Effector memory CD8-positive, alpha-beta T cell (primary cell): ENCODE measurements around the gene STK17B.

Experiments used
- ATAC-seq: fragments of 150-1000 bp; cut with Tn5 transposase; replicated peaks from 2 replicates; pipeline ENCODE4 v1.10.0; 2021; ENCODE audit warnings: mild to moderate bottlenecking, moderate library complexity
- DNase-seq, 3 experiments: peaks; one replicate each; pipeline ENCODE4 v3.0.0; 2021
- H3K27ac Mint-ChIP-seq, 2 donors: one replicate each; pipeline ENCODE4 v1.8.0; 2022; ENCODE audit warnings: mild to moderate bottlenecking in 2 of 2, mixed read lengths in 2 of 2, moderate library complexity in 2 of 2
- H3K27me3 Mint-ChIP-seq, 2 donors: one replicate each; pipeline ENCODE4 v1.8.0; 2022; ENCODE audit warnings: mixed read lengths in 2 of 2
- H3K36me3 Mint-ChIP-seq: one replicate; pipeline ENCODE4 v1.8.0; 2022; ENCODE audit warnings: mild to moderate bottlenecking, moderate library complexity, mixed read lengths; ENCODE audit not compliant: insufficient read depth
- H3K4me1 Mint-ChIP-seq, 2 donors: one replicate each; pipeline ENCODE4 v1.8.0; 2022; ENCODE audit warnings: low read depth in 2 of 2, mixed read lengths in 2 of 2
- H3K4me3 Mint-ChIP-seq, 2 donors: one replicate each; pipeline ENCODE4 v1.8.0; 2022; ENCODE audit warnings: mild to moderate bottlenecking in 2 of 2, mixed read lengths in 2 of 2, moderate library complexity in 2 of 2
- H3K9me3 Mint-ChIP-seq, 2 donors: one replicate each; pipeline ENCODE4 v1.8.0; 2022; ENCODE audit warnings: mixed read lengths in 2 of 2
- total RNA-seq, 9 experiments: gene quantifications; one replicate each; lab custom pipeline; 2026; lab: John Stamatoyannopoulos, UW

STK17B gene
- 327 to 1,161 (median 710) reads per million in 9 experiments for total RNA-seq

DNA sequence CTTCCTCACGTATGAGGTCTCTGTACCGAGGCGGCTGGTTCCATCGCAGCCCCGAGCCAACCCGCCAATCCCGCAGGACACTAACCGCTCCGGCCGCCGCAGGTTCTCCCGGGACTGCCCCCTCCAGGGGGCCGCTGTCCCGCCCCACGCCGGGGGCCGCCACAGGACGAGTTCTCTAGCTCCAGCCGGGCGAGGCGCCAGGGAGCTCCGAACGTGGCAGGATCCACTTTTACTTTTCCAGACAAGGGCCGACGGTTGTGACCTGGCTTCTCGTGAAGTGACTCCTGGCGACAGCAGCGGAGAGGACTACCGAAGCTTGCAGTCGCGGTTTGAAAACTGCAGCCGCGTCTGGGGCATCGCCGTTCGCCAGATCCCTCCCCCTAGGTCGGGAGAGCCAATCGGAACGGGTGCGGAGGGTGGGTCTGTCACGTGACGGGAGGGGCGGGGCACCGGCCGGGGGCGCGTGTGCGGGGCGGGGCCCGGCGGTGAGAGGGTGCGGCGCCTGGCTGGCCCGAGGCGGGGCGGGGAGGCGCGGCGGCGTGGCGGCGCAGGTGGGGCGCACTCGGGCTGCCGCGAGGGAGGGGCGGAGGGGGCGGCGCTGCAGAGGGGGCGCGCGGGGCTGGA lies at the start of gene STK17B:
STK17B (minus strand) TSS at position 331 of the 624 bp plus-strand sequence. CDS start 8,195 bp downstream, outside the sequence.
- Mint-ChIP-seq H3K27me3 (no peaks in the 10 kb centered on the region), H3K4me3 (peak within 1 kb of the TSS; percentile 97 to 100), H3K4me1 (peaks cover 32 to 45% of the 10 kb centered on the region in 2 donors), H3K9me3 (no peaks in the 10 kb centered on the region), H3K27ac (peak within 1 kb of the TSS; percentile 98 to 100), H3K36me3 (peaks cover 59% of the 10 kb centered on the region)
- ATAC-seq (peak; percentile 55), DNase-seq (peak; percentile 90 to 93 (median 91))

DNA sequence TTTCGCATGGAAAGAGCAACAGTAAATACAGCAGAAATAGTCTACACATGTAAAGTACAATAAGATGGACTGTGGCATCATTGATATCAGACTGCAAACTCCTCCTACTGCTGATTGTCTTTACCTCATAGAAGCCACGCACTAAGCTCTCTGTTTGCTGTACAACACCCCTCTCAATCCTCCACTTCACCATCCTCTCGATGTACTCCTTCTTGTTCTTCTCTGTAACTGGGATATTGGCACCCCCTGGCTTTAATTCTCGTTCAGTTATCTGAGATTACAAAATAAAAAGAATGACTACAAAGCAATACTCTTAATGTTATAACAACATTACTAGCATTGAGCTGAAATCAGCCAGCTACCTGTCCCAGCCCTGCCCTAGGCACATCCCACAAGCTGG lies 49.3 kb upstream of the STK17B start:
- no peaks in the 10 kb centered on the region for H3K36me3 Mint-ChIP-seq
- peak overlapping the region in 1 of 2 donors; percentile 30 for H3K4me3 Mint-ChIP-seq
- ATAC-seq (peak; percentile 66), DNase-seq (no peak)
- peaks cover 18 to 30% of the 10 kb centered on the region in 2 donors for H3K4me1 Mint-ChIP-seq
- no peaks in the 10 kb centered on the region for H3K9me3 Mint-ChIP-seq
- no peaks in the 10 kb centered on the region for H3K27me3 Mint-ChIP-seq
- peak overlapping the region in 1 of 2 donors; percentile 64 for H3K27ac Mint-ChIP-seq

DNA sequence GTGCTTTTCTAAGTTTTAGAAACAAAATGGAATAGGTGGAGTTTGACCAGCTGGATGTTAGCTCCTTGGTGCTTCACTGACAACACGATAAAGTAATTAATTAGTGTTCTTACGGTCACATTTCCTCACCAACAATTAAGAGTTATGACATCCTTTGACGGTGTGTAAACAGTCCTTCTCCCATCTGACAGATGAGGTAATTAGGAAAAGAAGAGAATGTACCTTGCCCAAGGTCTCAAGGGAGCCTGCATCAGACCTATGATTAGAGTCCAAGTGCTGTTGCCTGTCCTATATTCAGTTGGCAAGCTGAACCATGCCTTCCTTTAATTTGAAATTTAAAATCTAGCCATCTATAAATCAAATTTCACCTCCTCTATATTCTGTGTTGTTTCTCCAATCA lies 48.3 kb upstream of the STK17B start:
- ATAC-seq (no peak), DNase-seq (no peak)
- no peak overlapping the region for H3K4me3 Mint-ChIP-seq
- H3K27me3 Mint-ChIP-seq = no peaks in the 10 kb centered on the region
- peaks cover 15 to 24% of the 10 kb centered on the region in 2 donors for H3K4me1 Mint-ChIP-seq
- no peaks in the 10 kb centered on the region for H3K9me3 Mint-ChIP-seq
- peak overlapping the region in 1 of 2 donors; percentile 16 for H3K27ac Mint-ChIP-seq
- no peaks in the 10 kb centered on the region for H3K36me3 Mint-ChIP-seq

DNA sequence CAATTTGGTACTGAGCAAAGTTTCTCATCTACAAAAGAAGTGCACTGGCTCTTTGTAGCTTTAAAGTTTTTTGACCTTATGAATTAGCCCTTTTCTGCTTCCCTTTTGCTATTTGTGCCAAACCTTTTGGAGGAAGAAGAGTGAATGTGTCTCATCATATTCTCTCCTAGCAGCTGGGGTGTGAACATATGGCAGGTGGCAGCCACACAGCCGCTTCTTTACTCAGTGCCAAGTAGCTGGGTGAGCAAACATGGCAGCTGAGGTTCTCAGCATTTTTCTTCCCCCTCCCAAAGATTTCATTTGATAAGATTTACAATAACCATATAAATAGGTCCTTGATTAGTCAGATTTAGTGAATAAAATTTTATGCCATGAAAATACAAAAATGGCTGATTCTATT lies 46.7 kb upstream of the STK17B start:
- Mint-ChIP-seq H3K27me3 (no peaks in the 10 kb centered on the region), H3K9me3 (no peaks in the 10 kb centered on the region), H3K4me1 (peaks cover 5 to 17% of the 10 kb centered on the region in 2 donors), H3K27ac (no peak overlapping the region), H3K4me3 (no peak overlapping the region), H3K36me3 (no peaks in the 10 kb centered on the region)
- no peak for DNase-seq
- ATAC-seq = no peak

DNA sequence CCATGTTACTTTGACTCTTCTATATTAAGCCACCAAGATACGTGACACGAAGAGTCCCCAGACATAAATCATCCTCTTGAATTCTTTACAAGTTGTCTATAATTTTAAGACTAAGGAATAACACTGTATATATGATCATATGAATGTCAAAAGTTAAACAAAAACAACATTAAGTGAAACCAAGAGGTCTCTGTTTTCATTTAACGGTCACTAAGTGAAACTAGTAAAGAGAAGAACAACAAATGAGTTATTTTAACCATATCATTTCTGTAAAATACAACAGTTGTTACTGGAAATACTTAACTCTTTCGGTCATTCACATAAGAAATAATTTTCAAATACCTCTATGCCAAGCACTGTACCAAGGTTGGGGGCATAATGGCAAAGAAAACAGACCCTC lies 45.7 kb upstream of the STK17B start:
- Mint-ChIP-seq H3K36me3 (peaks cover 8% of the 10 kb centered on the region), H3K9me3 (no peaks in the 10 kb centered on the region), H3K27ac (no peak overlapping the region), H3K4me3 (no peak overlapping the region), H3K27me3 (no peaks in the 10 kb centered on the region), H3K4me1 (peaks cover 10 to 25% of the 10 kb centered on the region in 2 donors)
- DNase-seq (no peak), ATAC-seq (no peak)

DNA sequence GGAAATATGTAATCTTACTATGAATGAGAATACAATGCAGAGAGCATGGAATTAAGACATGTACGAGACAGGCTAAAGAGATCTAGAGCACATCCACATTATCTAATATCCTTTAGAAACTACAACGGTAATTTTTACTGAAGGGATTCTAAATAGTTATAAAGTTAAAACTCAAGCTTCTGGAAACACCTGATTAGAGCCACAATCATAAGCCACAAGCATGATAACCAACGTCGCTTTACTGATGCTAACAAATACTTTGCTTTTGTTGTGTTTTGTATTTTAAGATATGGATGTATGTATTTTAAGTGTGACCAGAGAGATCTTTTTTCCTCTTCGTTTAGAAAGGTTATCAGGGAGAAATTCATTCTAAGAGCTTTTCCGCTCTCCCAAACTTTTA lies 44.0 kb upstream of the STK17B start:
- DNase-seq (no peak), ATAC-seq (no peak)
- H3K9me3 Mint-ChIP-seq = no peaks in the 10 kb centered on the region
- H3K4me3 Mint-ChIP-seq = no peak overlapping the region
- peaks cover 17 to 32% of the 10 kb centered on the region in 2 donors for H3K4me1 Mint-ChIP-seq
- H3K27me3 Mint-ChIP-seq = no peaks in the 10 kb centered on the region
- H3K27ac Mint-ChIP-seq = peak overlapping the region in 1 of 2 donors; percentile 57
- peaks cover 20% of the 10 kb centered on the region for H3K36me3 Mint-ChIP-seq

DNA sequence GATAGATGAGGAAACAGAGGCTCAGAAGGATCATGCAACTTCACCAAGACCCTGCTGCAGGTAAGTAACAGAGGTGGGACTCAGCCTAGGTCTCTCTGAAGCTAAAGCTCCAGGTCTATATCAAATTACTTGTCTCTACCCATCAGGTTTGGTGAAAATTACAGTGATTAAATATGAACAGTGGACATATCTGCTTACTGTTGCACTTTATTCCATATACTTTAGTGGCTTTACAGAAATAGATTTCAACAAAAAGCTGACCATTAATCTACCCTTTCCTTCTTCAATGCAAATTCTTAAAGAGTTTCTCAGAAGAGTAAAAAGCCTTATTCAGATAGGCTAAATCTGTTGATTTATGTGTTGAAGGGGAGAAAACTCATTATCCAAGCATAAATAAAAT lies 42.8 kb upstream of the STK17B start:
- DNase-seq = no peak
- no peak overlapping the region for H3K27ac Mint-ChIP-seq
- H3K27me3 Mint-ChIP-seq = no peaks in the 10 kb centered on the region
- H3K4me3 Mint-ChIP-seq = no peak overlapping the region
- H3K36me3 Mint-ChIP-seq = peaks cover 23% of the 10 kb centered on the region
- H3K4me1 Mint-ChIP-seq = peaks cover 23 to 38% of the 10 kb centered on the region in 2 donors
- no peaks in the 10 kb centered on the region for H3K9me3 Mint-ChIP-seq
- no peak for ATAC-seq

DNA sequence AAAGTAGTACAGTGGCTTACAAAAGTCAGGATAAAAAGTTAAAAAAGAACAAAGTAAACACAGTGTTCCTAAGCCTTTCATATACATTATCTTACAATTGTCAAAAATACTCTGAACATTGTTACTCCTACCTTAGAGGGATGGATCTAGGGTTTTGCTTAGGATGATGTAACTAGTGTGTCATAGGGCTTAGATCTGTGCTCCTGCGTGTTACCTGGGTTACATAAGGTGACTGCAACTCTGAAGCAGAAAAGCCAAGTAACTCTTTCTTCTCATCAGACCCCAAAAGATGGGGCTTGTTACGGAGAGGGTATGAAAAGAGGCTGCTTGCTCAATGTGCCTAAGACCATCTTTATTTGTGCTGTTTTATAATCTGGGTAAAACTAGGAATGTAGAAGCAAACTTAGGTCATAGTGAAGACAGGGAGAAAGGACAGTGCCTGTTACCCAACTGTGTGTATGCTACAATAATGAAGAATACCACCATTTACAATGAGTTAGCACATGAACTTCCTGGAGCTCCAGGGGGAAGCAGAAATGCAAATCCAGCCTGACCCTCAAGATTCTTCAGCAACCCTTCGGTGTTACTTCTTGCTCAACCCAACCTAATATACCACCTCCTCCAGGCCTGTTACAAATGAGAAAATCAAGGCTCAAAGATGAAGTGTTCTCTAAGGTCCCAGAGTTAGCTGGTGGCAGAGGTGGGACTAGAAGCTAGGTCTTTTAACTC lies 42.0 kb upstream of the STK17B start:
- no peaks in the 10 kb centered on the region for H3K9me3 Mint-ChIP-seq
- no peaks in the 10 kb centered on the region for H3K27me3 Mint-ChIP-seq
- ATAC-seq (no peak), DNase-seq (no peak)
- H3K4me3 Mint-ChIP-seq = no peak overlapping the region
- H3K27ac Mint-ChIP-seq = peak overlapping the region; percentile 94 to 97
- peaks cover 24% of the 10 kb centered on the region for H3K36me3 Mint-ChIP-seq
- H3K4me1 Mint-ChIP-seq = peaks cover 27 to 44% of the 10 kb centered on the region in 2 donors

DNA sequence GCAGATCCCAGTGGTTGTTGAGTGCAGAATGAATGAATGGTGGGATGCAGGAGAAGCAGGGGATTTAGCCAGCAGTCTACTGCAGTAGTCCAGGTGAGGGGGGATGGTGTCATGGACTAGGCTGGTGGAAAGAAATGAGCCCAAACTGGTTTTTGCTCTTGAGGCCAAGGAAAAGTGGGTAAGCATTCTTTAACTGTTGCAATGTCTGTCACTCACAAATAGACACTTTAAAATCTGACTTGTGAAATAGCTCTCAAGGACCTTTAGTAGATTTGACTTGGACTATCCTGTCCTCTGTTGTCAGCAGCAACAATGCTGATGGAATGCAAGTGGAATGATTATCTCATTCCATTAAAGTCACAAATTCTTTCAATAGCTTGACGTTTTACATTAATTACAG lies 37.5 kb upstream of the STK17B start:
- DNase-seq (no peak), ATAC-seq (no peak)
- Mint-ChIP-seq H3K27ac (peak overlapping the region; percentile 78 to 97), H3K4me1 (peaks cover 38 to 42% of the 10 kb centered on the region in 2 donors), H3K27me3 (no peaks in the 10 kb centered on the region), H3K4me3 (peak overlapping the region in 1 of 2 donors; percentile 40), H3K9me3 (no peaks in the 10 kb centered on the region), H3K36me3 (peaks cover 24% of the 10 kb centered on the region)

DNA sequence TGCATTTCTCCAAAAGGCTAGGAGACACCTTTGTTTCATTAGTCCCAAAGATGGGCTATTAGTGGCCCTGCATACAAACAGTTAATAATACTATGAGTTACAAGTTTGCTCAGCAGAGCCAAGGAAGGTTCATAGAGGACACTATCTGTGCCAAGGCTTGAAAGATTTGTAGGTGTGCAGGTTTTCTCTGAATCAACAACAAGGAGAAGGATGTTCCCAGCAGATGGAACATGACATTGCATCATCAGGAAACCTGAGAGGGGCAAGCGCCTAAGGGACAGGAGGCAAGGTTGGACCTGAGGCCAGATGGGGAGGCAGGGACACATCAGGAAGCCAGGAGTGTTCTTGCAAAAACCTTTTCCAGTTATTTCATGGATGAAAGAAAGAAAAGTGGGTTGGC lies 35.4 kb upstream of the STK17B start:
- ATAC-seq (no peak), DNase-seq (no peak)
- H3K9me3 Mint-ChIP-seq = no peaks in the 10 kb centered on the region
- H3K36me3 Mint-ChIP-seq = peaks cover 15% of the 10 kb centered on the region
- H3K4me1 Mint-ChIP-seq = peaks cover 34 to 36% of the 10 kb centered on the region in 2 donors
- H3K27me3 Mint-ChIP-seq = no peaks in the 10 kb centered on the region
- H3K4me3 Mint-ChIP-seq = no peak overlapping the region
- H3K27ac Mint-ChIP-seq = peak overlapping the region in 1 of 2 donors; percentile 3

DNA sequence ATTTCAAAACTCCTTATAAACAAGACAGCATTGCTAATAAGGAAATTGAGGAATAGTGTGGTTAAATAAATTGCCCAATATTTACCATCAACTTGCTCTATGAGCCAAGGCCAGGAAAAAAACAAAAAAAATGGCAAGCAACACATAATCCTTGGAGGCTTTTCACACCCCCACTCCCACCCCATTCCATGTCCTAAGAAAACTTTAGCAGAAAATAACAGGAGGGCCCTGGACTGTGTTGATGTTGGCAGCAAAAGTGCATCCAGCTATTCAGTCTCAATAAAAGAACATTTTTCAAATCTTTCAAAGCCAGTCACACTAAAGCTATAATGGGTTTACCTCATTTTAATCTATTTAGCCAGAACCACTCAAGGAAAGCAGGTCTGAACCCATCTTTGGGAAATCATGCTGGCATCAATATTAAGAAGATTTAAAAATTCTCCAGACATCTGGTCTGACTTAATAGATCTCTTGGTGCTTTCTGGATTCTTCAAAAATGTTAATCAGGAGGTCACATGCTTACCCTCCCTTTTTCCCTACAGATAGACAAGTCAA lies 34.6 kb upstream of the STK17B start:
- Mint-ChIP-seq H3K36me3 (peaks cover 10% of the 10 kb centered on the region), H3K4me3 (no peak overlapping the region), H3K27me3 (no peaks in the 10 kb centered on the region), H3K27ac (no peak overlapping the region), H3K9me3 (no peaks in the 10 kb centered on the region), H3K4me1 (peaks cover 31 to 34% of the 10 kb centered on the region in 2 donors)
- ATAC-seq (no peak), DNase-seq (no peak)

DNA sequence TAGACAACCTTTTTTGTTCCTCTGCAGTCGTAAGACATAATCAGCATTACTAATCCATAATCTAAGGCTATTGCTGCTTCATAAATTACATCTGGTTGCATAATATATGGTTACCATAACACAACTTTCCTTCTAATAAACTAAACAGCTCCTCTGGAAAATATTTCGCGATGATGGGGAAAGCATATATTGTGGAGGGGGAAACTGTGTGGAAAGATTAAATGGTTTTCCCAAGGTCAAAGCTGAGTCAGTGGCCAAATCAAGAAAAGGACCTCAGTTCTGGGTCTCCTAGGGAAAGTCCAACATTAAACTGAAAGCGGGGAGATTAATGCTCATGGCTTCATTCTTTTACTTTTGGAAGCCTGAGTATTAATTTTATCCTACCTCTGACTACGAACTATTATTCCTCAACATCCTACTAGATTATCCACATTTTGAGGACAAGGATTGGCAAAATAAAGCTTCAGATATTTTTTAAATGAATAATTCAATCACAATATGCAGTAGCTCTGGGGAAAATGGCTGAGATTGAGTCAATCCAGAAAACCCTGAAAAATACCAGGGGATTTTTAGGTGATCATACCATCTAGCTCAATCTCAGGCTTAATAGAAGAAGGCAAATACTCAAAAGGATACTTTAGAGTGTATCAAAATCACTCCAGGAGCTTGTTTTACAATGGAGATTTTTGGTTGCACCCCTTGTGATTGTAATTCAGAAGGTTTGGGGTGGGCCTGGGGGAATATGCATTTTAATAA lies 33.8 kb upstream of the STK17B start:
- Mint-ChIP-seq H3K36me3 (peaks cover 9% of the 10 kb centered on the region), H3K4me3 (no peak overlapping the region), H3K4me1 (peaks cover 30 to 33% of the 10 kb centered on the region in 2 donors), H3K27ac (no peak overlapping the region), H3K27me3 (no peaks in the 10 kb centered on the region), H3K9me3 (no peaks in the 10 kb centered on the region)
- ATAC-seq (no peak), DNase-seq (no peak)
